ENCODE data around the gene MISP. TPM values are rescaled to one million over a fixed set of nuclear protein-coding genes. Genes with fewer than 3 reads are reported as not detected.

The MISP gene
- total and polyA plus RNA-seq, 2 of the 13 experiments (the other 11 are each of a cell fraction or from before 2014, with no cell fraction given), result 0.67 to 1.3 TPM

GRCh38 chr19:776549-776948 is 25.6 kb downstream of the MISP start:
- Histone ChIP-seq H4K20me1 (ENCODE audit: insufficient read depth, low read length) (no peaks in the 10 kb centered on the region), H3K27me3 (ENCODE audit: control insufficient read depth in 1 of 2, insufficient read depth in 2 of 2, low read length in 2 of 2) (no peaks in the 10 kb centered on the region; a peak in 1 of 5 replicates), H3K4me1 (ENCODE audit: insufficient read depth, low read length) (peaks cover 42% of the 10 kb centered on the region), H3K4me2 (ENCODE audit: low read depth, low read length) (no peak overlapping the region), H3K27ac (ENCODE audit: extremely low read length, insufficient read depth, low read length) (no peak overlapping the region), H3K36me3 (replicated peaks in 1 of 2; ENCODE audit: control insufficient read depth in 1 of 2, insufficient read depth in 2 of 2, low read length in 2 of 2) (no peaks in the 10 kb centered on the region), H3K9me3 (ENCODE audit: low read length) (no peaks in the 10 kb centered on the region), H3K4me3 (replicated peaks in 1 of 3; ENCODE audit: insufficient read depth in 1 of 3, low read depth in 2 of 3, low read length in 3 of 3) (no peak overlapping the region), H3K79me2 (ENCODE audit: insufficient read depth, low read length) (no peaks in the 10 kb centered on the region), H3K9ac (ENCODE audit: insufficient read depth, low read depth, low read length) (no peak overlapping the region), H2AFZ (ENCODE audit: low read length) (no peak overlapping the region)
- DNase-seq (ENCODE audit: low spot score), result no peak
- ChIA-PET POLR2A (interaction anchor here (1.2 kb wide), 1 partner anchor 13 kb away, joined by 5 read pairs; no protein-coding TSS in a partner anchor), CTCF (ENCODE audit: low intra/inter-chr PET ratio, low total read pairs) (no interaction called here)
- no TSS peak for BruUV-seq (replicated peaks)
- TF ChIP-seq SP140L (CRISPR knock-in tag; IDR thresholded peaks at IDR 0.05; ENCODE audit: borderline replicate concordance) (no peak), ATRX (CRISPR knock-in tag; IDR thresholded peaks at IDR 0.05; ENCODE audit: borderline replicate concordance) (no peak), ZNF414 (CRISPR knock-in tag; IDR thresholded peaks at IDR 0.05) (no peak), ZMYM3 (CRISPR knock-in tag; IDR thresholded peaks at IDR 0.05) (no peak), ZNF614 (CRISPR knock-in tag; IDR thresholded peaks at IDR 0.05; ENCODE audit: borderline replicate concordance) (no peak), SSRP1 (CRISPR knock-in tag; IDR thresholded peaks at IDR 0.05) (no peak), PCBP1 (IDR thresholded peaks at IDR 0.05; ENCODE audit: borderline replicate concordance, low read depth, low read length) (no peak), TAF15 (IDR thresholded peaks at IDR 0.05; ENCODE audit: low read depth, low read length, poor library complexity, severe bottlenecking) (no peak), NAIF1 (CRISPR knock-in tag; IDR thresholded peaks at IDR 0.05; ENCODE audit: borderline replicate concordance) (no peak), KLF15 (CRISPR knock-in tag; IDR thresholded peaks at IDR 0.05; ENCODE audit: borderline replicate concordance) (no peak), ZBTB42 (CRISPR knock-in tag; IDR thresholded peaks at IDR 0.05) (no peak), TP53 (CRISPR knock-in tag; conservative IDR thresholded peaks at IDR 0.05) (no peak), YEATS2 (CRISPR knock-in tag; IDR thresholded peaks at IDR 0.05; ENCODE audit: borderline replicate concordance) (no peak), ZSCAN29 (CRISPR knock-in tag; conservative IDR thresholded peaks at IDR 0.05) (no peak), DNMT1 (CRISPR knock-in tag; IDR thresholded peaks at IDR 0.05) (no peak), REST (IDR thresholded peaks at IDR 0.05; ENCODE audit: borderline replicate concordance in 1 of 2, low read depth in 1 of 2, low read length in 2 of 2) (no peak), PLRG1 (conservative IDR thresholded peaks at IDR 0.05) (no peak), CBX2 (IDR thresholded peaks at IDR 0.05; ENCODE audit: low read depth, low read length) (no peak), CBX2 (CRISPR knock-in tag; IDR thresholded peaks at IDR 0.05; ENCODE audit: low read depth) (no peak)
- TF ChIP-seq, protein P1, sequence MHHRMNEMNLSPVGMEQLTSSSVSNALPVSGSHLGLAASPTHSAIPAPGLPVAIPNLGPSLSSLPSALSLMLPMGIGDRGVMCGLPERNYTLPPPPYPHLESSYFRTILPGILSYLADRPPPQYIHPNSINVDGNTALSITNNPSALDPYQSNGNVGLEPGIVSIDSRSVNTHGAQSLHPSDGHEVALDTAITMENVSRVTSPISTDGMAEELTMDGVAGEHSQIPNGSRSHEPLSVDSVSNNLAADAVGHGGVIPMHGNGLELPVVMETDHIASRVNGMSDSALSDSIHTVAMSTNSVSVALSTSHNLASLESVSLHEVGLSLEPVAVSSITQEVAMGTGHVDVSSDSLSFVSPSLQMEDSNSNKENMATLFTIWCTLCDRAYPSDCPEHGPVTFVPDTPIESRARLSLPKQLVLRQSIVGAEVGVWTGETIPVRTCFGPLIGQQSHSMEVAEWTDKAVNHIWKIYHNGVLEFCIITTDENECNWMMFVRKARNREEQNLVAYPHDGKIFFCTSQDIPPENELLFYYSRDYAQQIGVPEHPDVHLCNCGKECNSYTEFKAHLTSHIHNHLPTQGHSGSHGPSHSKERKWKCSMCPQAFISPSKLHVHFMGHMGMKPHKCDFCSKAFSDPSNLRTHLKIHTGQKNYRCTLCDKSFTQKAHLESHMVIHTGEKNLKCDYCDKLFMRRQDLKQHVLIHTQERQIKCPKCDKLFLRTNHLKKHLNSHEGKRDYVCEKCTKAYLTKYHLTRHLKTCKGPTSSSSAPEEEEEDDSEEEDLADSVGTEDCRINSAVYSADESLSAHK (CRISPR knock-in tag; IDR thresholded peaks at IDR 0.05; ENCODE audit: borderline replicate concordance), result no peak
- no peak for ATAC-seq
- intact Hi-C loops (cut with micrococcal nuclease; ENCODE audit: unreplicated experiment), result no loop called here
- in situ Hi-C loops (cut with HindIII; ENCODE audit: extremely low pct_ligation_motif_present, low pct_unique_long_range_greater_than_20kb), result no loop called here
- 55% methylated on average over 18 of the region's 18 CpGs for whole genome bisulfite sequencing (ENCODE audit: low lambda C conversion rate)
- FAIRE-seq, result no peak

Measured in HepG2 (cell line).